GM23338 (cell line): Measurements from ENCODE around the gene B4GALT2.

Experiments used
- CTCF ChIP-seq, 2 experiments: fragments of 200-600 bp in 1 of 2; sonication (generic) in 1 of 2; conservative IDR thresholded peaks; 2 replicates each; pipeline versions ENCODE4 v1.5.1 to v1.6.1; 2016 to 2017; ENCODE audit warnings: antibody characterized with exemption in 2 of 2, low read depth in 2 of 2, mild to moderate bottlenecking in 2 of 2, moderate library complexity in 1 of 2
- ETS1 ChIP-seq: IDR thresholded peaks from 2 replicates; pipeline ENCODE4 v1.6.1; 2016; ENCODE audit warnings: antibody characterized with exemption
- EZH2 ChIP-seq: fragments of 200-600 bp; sonication (generic); IDR thresholded peaks from one replicate; pipeline ENCODE4 v1.8.0; 2017; ENCODE audit warnings: antibody characterized with exemption, mild to moderate bottlenecking, low read depth; ENCODE audit not compliant: unreplicated experiment
- EZH2phosphoT487 ChIP-seq: fragments of 200-600 bp; sonication (generic); IDR thresholded peaks from one replicate; pipeline ENCODE4 v1.8.1; 2018; ENCODE audit warnings: antibody characterized with exemption; ENCODE audit not compliant: unreplicated experiment
- JUNB ChIP-seq: IDR thresholded peaks from one replicate; pipeline ENCODE4 v1.6.1; 2016; ENCODE audit warnings: antibody characterized with exemption; ENCODE audit not compliant: unreplicated experiment
- NANOG ChIP-seq: IDR thresholded peaks from 2 replicates; pipeline ENCODE4 v1.6.1; 2016; ENCODE audit warnings: antibody characterized with exemption, borderline replicate concordance
- POLR2AphosphoS5 ChIP-seq: IDR thresholded peaks from 2 replicates; pipeline ENCODE4 v1.6.1; 2016; ENCODE audit warnings: antibody characterized with exemption, low read depth
- REST ChIP-seq: IDR thresholded peaks from one replicate; pipeline ENCODE4 v1.6.1; 2018; ENCODE audit warnings: antibody characterized with exemption; ENCODE audit not compliant: unreplicated experiment
- STAT1 ChIP-seq: IDR thresholded peaks from one replicate; pipeline ENCODE4 v1.6.1; 2016; ENCODE audit warnings: antibody characterized with exemption; ENCODE audit not compliant: unreplicated experiment
- ZNF114 ChIP-seq: fragments of 250-450 bp; sonication (Bioruptor Pico); IDR thresholded peaks from 2 replicates; pipeline ENCODE4 v1.5.0; 2020; ENCODE audit warnings: mild to moderate bottlenecking, moderate library complexity

GRCh38 chr1:43936431-43937151 lies 42.4 kb upstream of the B4GALT2 start:
- TF ChIP-seq CTCF (conservative IDR thresholded peaks at IDR 0.05; ENCODE audit: low read depth in 2 of 2), result peak; percentile 49 to 51
- TF ChIP-seq EZH2phosphoT487, result no peak
- TF ChIP-seq POLR2AphosphoS5, result no peak
- TF ChIP-seq NANOG, result no peak
- no peak for TF ChIP-seq ZNF114 (CRISPR knock-in tag)
- no peak for TF ChIP-seq REST
- no peak for TF ChIP-seq EZH2
- no peak for TF ChIP-seq ETS1
- no peak for TF ChIP-seq STAT1
- no peak for TF ChIP-seq JUNB
